HG02571 (cell line): ENCODE measurements around the gene AS3MT.
"Not testable (repeated sequence)": the region's sequence is repeated elsewhere in the genome, so short reads cannot be mapped to it uniquely, and the experiment has no call there.

ENCODE experiments used
- ATAC-seq: cut with Tn5 transposase; IDR thresholded peaks from one replicate; pipeline ENCODE4 v1.9.1; 2021; ENCODE audit warnings: mild to moderate bottlenecking, moderate library complexity; ENCODE audit not compliant: unreplicated experiment

Gene AS3MT

GRCh38 chr10:102919246-102919959, 50.1 kb downstream of the AS3MT start:
- ATAC-seq, result no peak

GRCh38 chr10:102919992-102920739, 50.9 kb downstream of the AS3MT start:
- ATAC-seq, result no peak

- ATAC-seq, result no peak
Measured at GRCh38 chr10:102923601-102924000, 54.3 kb downstream of the AS3MT start.

GRCh38 chr10:102926842-102927241, 57.6 kb downstream of the AS3MT start:
- no peak for ATAC-seq

GRCh38 chr10:102927311-102928010, 58.2 kb downstream of the AS3MT start:
- no peak for ATAC-seq

- not testable (repeated sequence) for ATAC-seq
Measured at GRCh38 chr10:102928442-102928841, 59.2 kb downstream of the AS3MT start.

GRCh38 chr10:102930720-102931119, 61.5 kb downstream of the AS3MT start:
- ATAC-seq, result no peak

- ATAC-seq, result no peak
Measured at GRCh38 chr10:102931643-102932042, 62.4 kb downstream of the AS3MT start.

GRCh38 chr10:102935505-102935904, 66.2 kb downstream of the AS3MT start:
- no peak for ATAC-seq

GRCh38 chr10:102935939-102936605, 66.8 kb downstream of the AS3MT start:
- ATAC-seq, result no peak

- no peak for ATAC-seq
Measured at GRCh38 chr10:102941401-102941800, 72.1 kb downstream of the AS3MT start.

GRCh38 chr10:102945449-102945848, 76.2 kb downstream of the AS3MT start:
- no peak for ATAC-seq

GRCh38 chr10:102945962-102946361, 76.7 kb downstream of the AS3MT start:
- ATAC-seq, result no peak

GRCh38 chr10:102946992-102947391, 77.7 kb downstream of the AS3MT start:
- no peak for ATAC-seq

GRCh38 chr10:102948176-102948575, 78.9 kb downstream of the AS3MT start:
- ATAC-seq, result no peak

- ATAC-seq, result no peak
Measured at GRCh38 chr10:102948786-102949185, 79.5 kb downstream of the AS3MT start.

GRCh38 chr10:102949916-102950315, 80.6 kb downstream of the AS3MT start:
- no peak for ATAC-seq

- ATAC-seq, result no peak
Measured at GRCh38 chr10:102951316-102951715, 82.0 kb downstream of the AS3MT start.
